ENCODE measurements around the gene AGPS.

DNA sequence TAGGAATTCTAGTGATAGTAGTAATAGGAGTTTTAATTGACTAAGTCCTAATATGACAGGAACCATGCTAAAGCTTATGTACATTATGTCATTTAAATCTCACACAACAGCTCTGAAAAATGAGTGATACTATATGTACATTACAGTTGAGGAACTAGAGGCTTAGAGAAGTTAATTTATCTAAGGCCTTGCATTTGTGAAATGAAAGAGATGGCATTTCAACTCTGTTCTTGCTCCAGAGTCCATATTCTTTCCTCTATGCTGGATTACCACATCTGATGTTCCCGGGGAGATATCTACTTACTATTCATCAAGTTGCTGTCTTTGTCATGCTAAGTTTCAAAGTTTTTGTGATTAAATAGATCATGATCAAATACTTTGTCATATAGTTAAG lies 5.7 kb downstream of the AGPS start:
- TF ChIP-seq, protein P1, sequence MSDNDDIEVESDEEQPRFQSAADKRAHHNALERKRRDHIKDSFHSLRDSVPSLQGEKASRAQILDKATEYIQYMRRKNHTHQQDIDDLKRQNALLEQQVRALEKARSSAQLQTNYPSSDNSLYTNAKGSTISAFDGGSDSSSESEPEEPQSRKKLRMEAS (IDR thresholded peaks at IDR 0.05): no peak
- TF ChIP-seq, protein P2, sequence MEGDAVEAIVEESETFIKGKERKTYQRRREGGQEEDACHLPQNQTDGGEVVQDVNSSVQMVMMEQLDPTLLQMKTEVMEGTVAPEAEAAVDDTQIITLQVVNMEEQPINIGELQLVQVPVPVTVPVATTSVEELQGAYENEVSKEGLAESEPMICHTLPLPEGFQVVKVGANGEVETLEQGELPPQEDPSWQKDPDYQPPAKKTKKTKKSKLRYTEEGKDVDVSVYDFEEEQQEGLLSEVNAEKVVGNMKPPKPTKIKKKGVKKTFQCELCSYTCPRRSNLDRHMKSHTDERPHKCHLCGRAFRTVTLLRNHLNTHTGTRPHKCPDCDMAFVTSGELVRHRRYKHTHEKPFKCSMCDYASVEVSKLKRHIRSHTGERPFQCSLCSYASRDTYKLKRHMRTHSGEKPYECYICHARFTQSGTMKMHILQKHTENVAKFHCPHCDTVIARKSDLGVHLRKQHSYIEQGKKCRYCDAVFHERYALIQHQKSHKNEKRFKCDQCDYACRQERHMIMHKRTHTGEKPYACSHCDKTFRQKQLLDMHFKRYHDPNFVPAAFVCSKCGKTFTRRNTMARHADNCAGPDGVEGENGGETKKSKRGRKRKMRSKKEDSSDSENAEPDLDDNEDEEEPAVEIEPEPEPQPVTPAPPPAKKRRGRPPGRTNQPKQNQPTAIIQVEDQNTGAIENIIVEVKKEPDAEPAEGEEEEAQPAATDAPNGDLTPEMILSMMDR (IDR thresholded peaks at IDR 0.05; ENCODE audit: low read depth, low read length, missing input control): no peak
- TF ChIP-seq TAF1 (conservative IDR thresholded peaks at IDR 0.05): no peak
- TF ChIP-seq, protein P3, sequence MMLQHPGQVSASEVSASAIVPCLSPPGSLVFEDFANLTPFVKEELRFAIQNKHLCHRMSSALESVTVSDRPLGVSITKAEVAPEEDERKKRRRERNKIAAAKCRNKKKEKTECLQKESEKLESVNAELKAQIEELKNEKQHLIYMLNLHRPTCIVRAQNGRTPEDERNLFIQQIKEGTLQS (IDR thresholded peaks at IDR 0.05): no peak
